GM12891 (cell line): ENCODE results near the gene FTO.

Experiments used
- DNase-seq: peaks from one replicate; pipeline ENCODE4 v3.0.0; 2011; ENCODE audit warnings: low spot score; ENCODE audit not compliant: insufficient read length
- FAIRE-seq: peaks from 2 replicates; lab custom pipeline; 2011; peaks lifted over from hg19 to GRCh38; lab: Jason Lieb, UNC
- PAX5 ChIP-seq: IDR thresholded peaks from 2 replicates; pipeline ENCODE4 v1.6.1; 2011; ENCODE audit warnings: low read length, moderate library complexity, mild to moderate bottlenecking; ENCODE audit not compliant: insufficient read depth, severe bottlenecking
- POLR2A ChIP-seq: IDR thresholded peaks from 2 replicates; pipeline ENCODE4 v1.6.1; 2011; ENCODE audit warnings: low read depth, low read length, control low read depth
- POLR2AphosphoS5 ChIP-seq: IDR thresholded peaks from 2 replicates; pipeline ENCODE4 v1.6.1; 2011; ENCODE audit warnings: low read depth, low read length, control low read depth
- POU2F2 ChIP-seq: IDR thresholded peaks from 2 replicates; pipeline ENCODE4 v1.6.1; 2011; ENCODE audit warnings: low read depth, mild to moderate bottlenecking, control low read depth, low read length, moderate library complexity
- SPI1 ChIP-seq: IDR thresholded peaks from 2 replicates; pipeline ENCODE4 v1.6.1; 2011; ENCODE audit warnings: low read depth, low read length, control low read depth
- TAF1 ChIP-seq: IDR thresholded peaks from 2 replicates; pipeline ENCODE4 v1.6.1; 2011; ENCODE audit warnings: low read depth, low read length, control low read depth

Gene FTO

GRCh38 chr16:53816211-53816836 lies 112.4 kb downstream of the FTO start:
- FAIRE-seq (no peak), DNase-seq (no peak)
- TF ChIP-seq TAF1 (no peak), POLR2AphosphoS5 (no peak), POLR2A (no peak), PAX5 (no peak), SPI1 (no peak), POU2F2 (no peak)

- TF ChIP-seq POLR2AphosphoS5 (no peak), PAX5 (no peak), TAF1 (no peak), POU2F2 (no peak), POLR2A (no peak), SPI1 (no peak)
- FAIRE-seq (no peak), DNase-seq (no peak)
Observed at GRCh38 chr16:53817117-53817755, 113.3 kb downstream of the FTO start.

- TF ChIP-seq POLR2AphosphoS5: no peak
- FAIRE-seq (no peak), DNase-seq (no peak)
Observed at GRCh38 chr16:53817812-53818550, 114.0 kb downstream of the FTO start.

GRCh38 chr16:53821487-53821886 lies 117.5 kb downstream of the FTO start:
- DNase-seq: no peak
- no peak for TF ChIP-seq POU2F2
- TF ChIP-seq PAX5: no peak
- no peak for TF ChIP-seq POLR2AphosphoS5
- no peak for TF ChIP-seq POLR2A
- TF ChIP-seq SPI1: no peak
- no peak for TF ChIP-seq TAF1
- FAIRE-seq: no peak

GRCh38 chr16:53821957-53822625 lies 118.1 kb downstream of the FTO start:
- DNase-seq (no peak), FAIRE-seq (no peak)
- TF ChIP-seq POLR2A: no peak
- TF ChIP-seq POU2F2: no peak
- TF ChIP-seq TAF1: no peak
- TF ChIP-seq POLR2AphosphoS5: no peak
- no peak for TF ChIP-seq SPI1
- no peak for TF ChIP-seq PAX5

- no peak for DNase-seq
- no peak for TF ChIP-seq POLR2A
- no peak for TF ChIP-seq PAX5
- no peak for TF ChIP-seq POU2F2
- no peak for TF ChIP-seq POLR2AphosphoS5
- TF ChIP-seq SPI1: no peak
- TF ChIP-seq TAF1: no peak
- peak; percentile 76 for FAIRE-seq
Observed at GRCh38 chr16:53822936-53823529, 119.1 kb downstream of the FTO start.

GRCh38 chr16:53826658-53827057 lies 122.7 kb downstream of the FTO start:
- TF ChIP-seq SPI1 (no peak), PAX5 (no peak), POLR2A (no peak), POU2F2 (no peak), TAF1 (no peak), POLR2AphosphoS5 (no peak)
- no peak for FAIRE-seq
- DNase-seq: no peak

- FAIRE-seq (no peak), DNase-seq (no peak)
Observed at GRCh38 chr16:53827741-53828140, 123.8 kb downstream of the FTO start.

More at GRCh38 chr16:53827741-53828140, 123.8 kb downstream of the FTO start:
- TF ChIP-seq SPI1 (no peak), POLR2A (no peak), TAF1 (no peak), PAX5 (no peak), POLR2AphosphoS5 (no peak), POU2F2 (no peak)
